ENCODE results near the gene PDE4D.

- TF ChIP-seq CTCF (IDR thresholded peaks at IDR 0.05): no peak
- TF ChIP-seq EZH2 (IDR thresholded peaks at IDR 0.05): no peak
- TF ChIP-seq EZH2phosphoT487 (IDR thresholded peaks at IDR 0.05): no peak
Measured at GRCh38 chr5:59789894-59790293, 103.6 kb downstream of the PDE4D start.

Data from neural progenitor cell (in vitro differentiated cells).